WTC11 (cell line): ENCODE results near the gene SNAI1.
"Not testable (repeated sequence)": the region's sequence is repeated elsewhere in the genome, so short reads cannot be mapped to it uniquely, and the experiment has no call there.

Experiments
- ELF4 ChIP-seq: sonication (generic); formaldehyde crosslinking; IDR thresholded peaks from 2 replicates; pipeline ENCODE4 v1.8.1; 2022; ENCODE audit warnings: low read depth, mild to moderate bottlenecking, moderate library complexity, missing genetic modification reagents
- FOXJ3 ChIP-seq: sonication (generic); formaldehyde crosslinking; IDR thresholded peaks from 2 replicates; pipeline ENCODE4 v1.9.0; 2021; ENCODE audit warnings: missing genetic modification reagents, mild to moderate bottlenecking, borderline replicate concordance
- JUN ChIP-seq: sonication (generic); formaldehyde crosslinking; IDR thresholded peaks from 2 replicates; pipeline ENCODE4 v1.8.0; 2023; ENCODE audit warnings: mild to moderate bottlenecking, missing genetic modification reagents
- MAX ChIP-seq: sonication (generic); formaldehyde crosslinking; IDR thresholded peaks from 2 replicates; pipeline ENCODE4 v1.8.0; 2022; ENCODE audit warnings: mild to moderate bottlenecking, missing genetic modification reagents

GRCh38 chr20:49977740-49978139 lies 5.0 kb upstream of the SNAI1 start:
- TF ChIP-seq MAX; JUN (CRISPR knock-in tag); FOXJ3 (CRISPR knock-in tag); ELF4 (CRISPR knock-in tag): not testable (repeated sequence)
